ENCODE data around the gene MRPL4. TPM values are rescaled to one million over a fixed set of nuclear protein-coding genes. Genes with fewer than 3 reads are reported as not detected.

MRPL4 gene
- total and polyA plus RNA-seq, 2 of the 13 experiments (the other 11 are each of a cell fraction or from before 2014, with no cell fraction given): 40.6 to 42.5 TPM

- TF ChIP-seq GRHL1 (CRISPR knock-in tag; conservative IDR thresholded peaks at IDR 0.05): no peak
- no peak for TF ChIP-seq KDM5A (IDR thresholded peaks at IDR 0.05; ENCODE audit: borderline replicate concordance, low read length)
- TF ChIP-seq PLSCR1 (CRISPR knock-in tag; IDR thresholded peaks at IDR 0.05; ENCODE audit: borderline replicate concordance): no peak
- TF ChIP-seq SRSF1 (optimal IDR thresholded peaks at IDR 0.05; ENCODE audit: low read depth, low read length): no peak
- TF ChIP-seq HNF4A (CRISPR knock-in tag; IDR thresholded peaks at IDR 0.05): no peak
- no peak for TF ChIP-seq ZNF574 (CRISPR knock-in tag; IDR thresholded peaks at IDR 0.05)
- no peak for TF ChIP-seq STAT5B (CRISPR knock-in tag; IDR thresholded peaks at IDR 0.05)
- no peak for TF ChIP-seq RORA (CRISPR knock-in tag; IDR thresholded peaks at IDR 0.05)
- TF ChIP-seq ELF3 (CRISPR knock-in tag; IDR thresholded peaks at IDR 0.05): no peak
- TF ChIP-seq DMAP1 (CRISPR knock-in tag; IDR thresholded peaks at IDR 0.05): no peak
- no peak for TF ChIP-seq SRY (CRISPR knock-in tag; IDR thresholded peaks at IDR 0.05)
- no peak for TF ChIP-seq ZSCAN29 (CRISPR knock-in tag; conservative IDR thresholded peaks at IDR 0.05)
- TF ChIP-seq LRRFIP1 (CRISPR knock-in tag; conservative IDR thresholded peaks at IDR 0.05): no peak
- no peak for TF ChIP-seq GPBP1L1 (CRISPR knock-in tag; IDR thresholded peaks at IDR 0.05)
- no peak for TF ChIP-seq CHCHD3 (CRISPR knock-in tag; IDR thresholded peaks at IDR 0.05)
- no peak for TF ChIP-seq PITX1 (CRISPR knock-in tag; IDR thresholded peaks at IDR 0.05)
- no peak for TF ChIP-seq SRSF9 (IDR thresholded peaks at IDR 0.05; ENCODE audit: borderline replicate concordance, insufficient read depth, low read depth, low read length, poor library complexity, severe bottlenecking)
- no peak for TF ChIP-seq RFX3 (CRISPR knock-in tag; IDR thresholded peaks at IDR 0.05)
- no peak for TF ChIP-seq ZBTB25 (CRISPR knock-in tag; IDR thresholded peaks at IDR 0.05)
Measured at GRCh38 chr19:10230861-10231611, 21.0 kb upstream of the MRPL4 start, which contains the start of gene S1PR2 (continued).

All from HepG2 (cell line).